GM21367 (cell line): ENCODE data around the gene LMTK2.
"Not testable (repeated sequence)": the region's sequence is repeated elsewhere in the genome, so short reads cannot be mapped to it uniquely, and the experiment has no call there.

Source experiments
- ATAC-seq: cut with Tn5 transposase; IDR thresholded peaks from one replicate; pipeline ENCODE4 v1.9.1; 2021; ENCODE audit not compliant: unreplicated experiment

The LMTK2 gene

DNA sequence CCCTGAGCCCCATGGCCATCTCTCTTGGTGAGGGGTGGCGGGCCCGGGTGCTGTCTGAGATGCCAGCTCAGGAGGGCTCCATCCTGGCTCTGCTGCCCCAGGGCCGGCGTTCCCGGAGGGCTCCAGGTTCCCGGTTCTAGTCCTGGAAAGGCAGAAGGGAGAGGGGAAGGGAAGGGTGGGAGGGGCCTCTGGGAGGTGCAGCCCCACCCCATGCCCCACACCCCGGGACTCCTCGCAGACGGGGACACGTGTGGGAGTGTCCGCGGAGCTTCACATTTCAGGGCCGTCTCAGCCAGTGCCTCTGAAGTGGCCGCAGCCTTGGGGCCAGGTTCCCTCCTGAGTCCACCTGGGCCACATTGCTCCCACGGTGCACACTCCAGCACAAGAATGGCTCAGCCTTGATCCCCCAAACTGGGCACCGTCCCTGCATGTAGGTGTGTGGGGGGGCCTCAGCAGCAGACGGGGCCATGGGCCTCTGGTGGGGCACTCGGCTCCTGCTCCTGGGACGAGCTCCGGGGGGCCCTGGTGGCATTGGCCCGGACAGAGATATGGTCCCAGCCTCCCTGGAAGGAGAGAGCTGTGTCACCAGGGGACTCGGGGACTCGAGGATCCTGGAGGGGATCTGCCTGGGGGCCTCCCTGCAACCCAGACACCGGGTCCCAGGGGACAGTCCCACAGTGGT, 110.4 kb downstream of the LMTK2 start:
- ATAC-seq: no peak

DNA sequence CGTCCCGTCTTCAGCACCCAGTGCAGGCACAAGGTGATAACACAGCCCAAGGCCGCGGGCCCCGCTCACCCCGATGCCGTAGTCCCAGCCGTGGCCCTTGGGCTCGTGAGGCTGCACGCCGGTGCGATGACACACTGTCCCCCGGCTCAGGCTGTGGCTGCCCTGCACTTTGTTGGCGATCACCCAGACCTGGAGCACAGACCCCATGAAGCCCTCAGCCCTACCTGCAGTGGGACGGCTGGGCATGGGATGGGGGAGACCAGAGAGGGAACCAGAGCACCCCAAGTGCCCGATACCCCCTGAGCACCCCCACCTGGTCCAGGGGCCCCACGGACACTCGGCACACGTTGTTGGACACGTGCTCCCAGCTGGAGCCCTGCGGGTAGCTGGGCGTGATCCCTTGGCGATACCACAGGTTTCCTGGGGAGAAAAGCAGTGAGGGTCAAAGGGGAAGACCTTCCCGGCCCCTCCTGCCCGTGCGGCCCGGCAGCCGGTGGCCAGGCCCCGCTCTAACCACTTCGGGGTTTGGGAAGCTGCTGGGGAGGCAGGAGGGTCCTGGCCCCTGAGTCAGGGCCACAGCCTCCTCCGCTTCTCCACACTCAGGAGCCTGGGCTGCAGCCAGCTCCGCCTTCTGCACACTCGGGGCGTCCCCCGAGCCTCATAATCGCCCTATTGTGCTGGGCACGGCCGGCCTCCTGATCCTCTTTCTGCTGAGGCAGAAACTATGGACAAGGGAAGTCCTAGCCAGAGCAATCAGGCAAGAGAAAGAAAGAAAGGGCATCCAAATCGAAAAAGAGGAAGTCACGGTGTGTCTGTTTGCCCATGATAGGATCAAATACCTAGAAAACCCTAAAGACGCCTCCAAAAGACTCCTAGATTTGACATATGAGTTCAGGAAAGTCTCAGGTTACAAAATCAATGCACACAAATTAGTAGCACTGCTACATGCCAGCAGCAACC, 111.2 kb downstream of the LMTK2 start:
- no peak for ATAC-seq

- ATAC-seq: not testable (repeated sequence)
Observed at GRCh38 chr7:98219382-98219781, 112.7 kb downstream of the LMTK2 start.

DNA sequence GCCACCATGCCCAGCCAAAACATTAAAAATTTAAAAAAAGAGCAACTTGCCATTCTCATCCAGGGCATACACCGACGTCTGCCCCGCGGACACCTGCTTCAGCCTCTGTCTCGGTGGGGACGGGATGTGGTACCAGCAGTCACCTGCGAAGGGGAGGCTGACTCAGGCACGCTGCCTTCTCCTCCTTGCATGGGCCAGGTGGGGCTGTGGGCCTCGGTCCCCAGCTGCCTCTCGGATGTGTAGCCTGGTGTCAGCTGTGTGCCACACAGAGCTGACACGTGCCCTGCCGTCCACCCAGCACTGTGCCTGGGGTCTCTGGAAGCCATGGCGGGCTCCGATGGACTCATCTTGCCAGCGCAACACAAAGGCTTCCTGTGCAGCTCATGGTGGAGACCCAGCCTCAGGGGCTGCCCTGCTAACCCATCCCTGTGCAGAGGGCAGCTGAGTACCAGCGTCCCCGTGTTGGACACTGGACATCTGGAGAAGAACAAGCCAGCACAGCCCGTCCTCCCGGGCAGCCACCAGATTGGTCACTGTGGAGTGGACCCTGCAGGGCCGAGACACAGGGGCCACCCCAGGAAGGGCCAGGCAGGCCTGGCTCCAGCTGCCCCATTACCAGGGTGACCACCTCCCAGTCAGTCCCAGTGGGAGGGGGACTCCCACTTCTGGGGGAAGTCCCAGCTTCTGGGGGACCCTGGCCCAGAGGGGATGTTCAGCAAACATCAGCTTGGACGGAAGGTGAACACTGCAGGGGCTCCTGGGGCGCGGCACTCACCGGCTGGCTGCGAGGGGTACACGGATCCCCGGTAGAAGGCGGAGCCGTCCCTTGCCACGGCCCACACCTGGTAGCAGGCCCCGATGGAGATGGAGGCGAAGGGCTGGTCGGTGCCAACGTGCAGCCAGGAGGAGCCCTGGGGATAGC, 115.2 kb downstream of the LMTK2 start:
- no peak for ATAC-seq

DNA sequence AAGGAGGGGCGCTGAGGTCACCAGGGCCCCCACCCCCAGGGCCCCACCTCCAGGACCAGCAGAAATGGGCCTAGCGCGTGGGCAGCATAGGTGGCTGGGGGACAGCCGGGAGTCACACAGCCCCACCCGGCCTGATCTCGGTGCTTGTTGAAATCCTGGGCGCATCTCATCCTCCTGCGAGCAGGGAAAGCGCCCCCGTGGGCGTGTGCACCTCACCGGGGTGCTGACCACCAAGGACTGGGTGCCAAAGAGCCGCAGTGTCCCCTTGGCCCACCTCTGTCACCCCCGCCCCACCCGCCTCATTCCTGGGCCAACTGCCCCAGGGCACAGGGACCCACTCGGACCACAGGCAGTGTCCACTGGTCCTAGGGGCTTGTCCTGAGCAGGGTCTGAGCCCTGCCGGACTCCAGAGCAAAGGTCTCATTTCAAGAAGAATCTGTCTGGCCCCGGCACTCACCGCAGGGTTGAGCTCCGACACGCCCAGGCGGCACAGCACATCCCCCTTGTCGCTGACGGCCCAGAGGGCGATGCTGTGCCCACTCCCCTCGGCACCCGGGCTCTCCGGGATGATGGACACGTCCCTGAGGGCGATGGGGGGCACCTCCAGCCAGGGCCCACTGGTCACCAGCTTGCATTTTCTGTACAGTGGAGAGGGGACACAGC, 116.0 kb downstream of the LMTK2 start:
- no peak for ATAC-seq

DNA sequence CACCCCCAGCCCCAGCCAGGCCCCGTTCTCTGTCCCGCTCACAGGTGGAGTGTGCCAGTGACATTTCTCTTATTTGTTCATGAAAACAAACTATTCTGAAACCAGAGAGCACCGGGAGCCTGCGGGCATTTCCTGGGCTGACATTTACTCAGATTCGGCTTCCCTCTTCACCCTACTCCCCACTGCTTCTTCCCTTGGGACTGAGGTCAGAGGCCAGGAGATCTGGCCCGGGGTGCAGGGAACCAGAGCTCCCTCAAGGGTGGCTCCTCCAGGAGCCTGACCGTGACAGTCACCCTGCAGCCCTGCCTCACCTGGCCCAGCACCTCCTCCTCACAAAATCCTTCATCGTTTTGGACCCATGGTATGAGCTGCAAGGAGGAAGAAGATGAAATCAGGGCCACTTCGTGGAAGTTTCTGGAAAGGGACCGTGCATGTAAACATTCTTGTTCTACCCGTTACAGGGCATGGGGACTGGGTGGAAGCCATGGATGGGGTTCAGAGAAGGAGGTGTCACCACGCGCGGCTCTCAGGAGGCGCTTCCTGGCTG, 116.8 kb downstream of the LMTK2 start:
- no peak for ATAC-seq

- ATAC-seq: no peak
Observed at GRCh38 chr7:98223898-98224700, 117.4 kb downstream of the LMTK2 start.

- no peak for ATAC-seq
Observed at GRCh38 chr7:98224701-98225181, 118.1 kb downstream of the LMTK2 start.

DNA sequence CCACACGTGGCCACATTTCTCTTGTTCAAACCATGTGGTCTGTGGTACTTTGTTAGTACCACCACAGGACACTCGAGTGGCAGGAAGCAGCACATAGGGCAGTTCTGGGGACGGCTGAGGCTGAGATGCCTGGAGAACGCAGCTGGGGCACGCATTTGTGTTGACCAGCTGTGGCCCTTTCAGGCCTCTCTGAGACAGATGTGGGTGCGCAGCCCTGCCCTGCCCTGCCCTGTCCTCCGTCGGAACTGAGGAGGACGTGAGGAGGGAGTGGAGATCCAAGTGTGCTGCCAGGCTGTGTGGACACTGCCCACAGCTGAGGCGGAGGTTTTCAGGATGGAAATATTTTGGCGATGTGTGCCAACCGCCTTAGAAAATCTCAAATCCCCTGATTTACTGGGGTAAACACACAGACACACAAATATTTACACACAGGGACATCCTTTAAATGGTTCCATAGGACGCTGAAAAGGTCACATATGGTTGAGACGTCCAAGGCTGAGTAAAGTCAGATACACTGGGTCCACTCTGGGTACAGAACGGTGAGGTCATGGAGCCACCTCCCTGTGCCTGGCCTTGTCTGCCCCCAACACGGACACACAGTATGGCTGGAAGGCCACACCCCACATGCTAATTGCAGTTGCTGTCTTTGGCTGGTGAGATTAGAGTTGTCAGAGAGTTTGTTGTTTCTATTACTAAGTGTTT, 119.4 kb downstream of the LMTK2 start:
- no peak for ATAC-seq

- no peak for ATAC-seq
Observed at GRCh38 chr7:98227939-98228338, 121.3 kb downstream of the LMTK2 start.

- ATAC-seq: no peak
Observed at GRCh38 chr7:98228801-98229200, 122.1 kb downstream of the LMTK2 start.

DNA sequence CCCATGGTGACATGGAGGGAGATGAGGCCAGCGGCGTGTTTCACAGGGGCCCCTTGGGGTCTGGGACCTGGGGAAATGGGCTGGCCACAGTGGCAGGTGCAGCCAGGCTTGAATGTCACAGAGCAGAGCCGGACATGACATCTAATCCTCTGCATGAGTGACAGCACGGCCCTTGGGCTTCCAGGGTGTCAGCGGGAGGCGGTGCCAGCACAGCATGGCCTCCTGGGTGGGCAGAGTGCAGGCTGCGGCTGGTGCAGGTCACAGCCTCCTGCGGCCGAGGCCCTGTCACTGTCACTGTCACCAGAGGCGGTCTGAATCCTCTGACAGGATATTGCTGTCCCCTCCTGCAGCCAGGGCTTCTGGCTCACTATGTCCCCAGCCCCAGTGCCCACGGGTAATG, 122.8 kb downstream of the LMTK2 start:
- ATAC-seq: no peak

GRCh38 chr7:98229991-98230745, 123.5 kb downstream of the LMTK2 start:
- ATAC-seq: no peak

- no peak for ATAC-seq
Observed at GRCh38 chr7:98230746-98231471, 124.2 kb downstream of the LMTK2 start.

DNA sequence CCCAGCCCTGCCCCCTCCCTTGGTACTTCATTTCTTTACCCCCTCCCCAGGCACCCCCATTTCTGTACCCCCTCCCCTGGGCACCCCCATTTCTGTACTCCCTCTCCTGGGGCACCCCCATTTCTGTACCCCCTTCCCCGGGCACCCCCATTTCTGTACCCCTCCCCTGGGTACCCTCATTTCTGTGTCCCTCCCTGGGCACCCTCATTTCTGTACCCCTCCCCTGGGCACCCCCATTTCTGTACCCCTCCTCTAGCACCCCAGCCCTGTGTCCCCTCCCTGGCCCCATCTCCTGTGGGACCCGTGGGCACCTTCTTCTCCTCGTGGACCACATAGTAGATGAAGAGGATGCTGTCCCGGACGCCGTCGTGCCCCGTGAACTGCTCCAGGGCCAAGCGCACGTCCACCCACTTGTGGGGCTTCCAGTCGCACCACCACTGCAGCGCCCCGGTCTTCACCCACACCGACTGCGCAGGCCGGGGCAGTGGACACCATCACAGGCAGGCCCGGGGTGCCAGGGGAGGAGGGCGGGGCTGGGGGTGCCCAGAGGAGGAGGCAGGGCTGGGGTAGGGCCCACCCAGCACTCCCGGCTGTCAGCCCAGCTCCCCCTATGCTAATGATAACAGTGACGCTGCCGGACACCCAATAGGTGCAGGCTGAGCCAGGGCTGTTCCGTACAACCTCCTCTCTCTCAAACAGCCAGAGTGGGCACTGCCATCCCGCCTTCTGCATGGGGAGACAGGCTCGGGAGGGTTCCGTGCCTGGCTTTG, 125.0 kb downstream of the LMTK2 start:
- no peak for ATAC-seq

- ATAC-seq: no peak
Observed at GRCh38 chr7:98232263-98232585, 125.6 kb downstream of the LMTK2 start.

DNA sequence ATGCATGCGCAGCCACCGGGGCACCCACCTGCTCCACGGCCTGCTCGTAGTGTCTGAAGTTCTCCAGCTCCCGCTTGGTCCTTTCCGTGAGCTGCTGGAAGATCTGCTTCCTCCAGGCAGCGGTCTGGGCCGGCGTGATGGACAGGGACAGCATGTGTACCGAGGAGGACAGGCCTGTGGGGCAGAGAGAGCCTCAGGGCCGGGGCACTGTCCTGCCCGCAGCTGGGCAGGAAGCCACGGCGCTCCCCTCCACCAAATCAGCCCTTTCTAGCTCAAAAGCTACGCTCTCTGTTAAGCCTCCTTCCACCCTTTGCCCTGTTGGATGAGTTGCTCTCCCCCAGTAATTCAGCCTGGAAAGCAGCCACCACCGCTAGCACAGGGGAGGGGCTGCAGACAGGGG, 126.1 kb downstream of the LMTK2 start:
- ATAC-seq: no peak
